ENCODE results near the gene STX18. TPM values are rescaled to one million over a fixed set of nuclear protein-coding genes. Genes with fewer than 3 reads are reported as not detected.

Gene STX18
- total and polyA plus RNA-seq, 2 donors (not counting 3 experiments of a cell fraction or from before 2014, with no cell fraction given) = 30.7 to 31.2 TPM

DNA sequence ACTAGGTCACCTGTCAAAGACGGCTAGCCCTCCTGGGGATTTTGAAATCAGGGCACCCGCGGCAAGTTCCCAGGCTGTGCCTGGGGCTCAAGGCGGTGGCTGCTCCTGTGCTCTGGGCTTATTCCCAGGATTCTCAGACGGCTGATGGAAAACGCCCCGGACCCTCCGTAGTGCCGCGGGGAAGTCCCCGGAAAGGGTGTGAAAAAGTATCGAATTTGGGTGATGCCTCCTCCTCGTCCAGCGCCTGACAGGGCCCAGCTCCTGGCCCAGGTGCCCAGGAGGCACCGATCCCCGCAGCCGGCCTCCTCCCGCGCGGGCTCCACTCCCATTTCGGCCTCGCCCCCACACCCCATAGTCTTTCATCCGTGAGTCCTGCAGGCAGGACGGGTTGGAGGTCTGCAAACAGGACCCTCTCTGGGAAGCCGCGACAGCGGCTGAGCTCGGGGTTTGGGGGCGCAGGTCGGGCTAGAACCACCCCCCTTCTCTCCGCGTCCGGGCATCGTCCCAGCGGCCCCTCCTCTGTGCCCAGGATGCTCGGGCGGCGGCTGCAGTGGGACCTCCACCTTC lies 156.0 kb downstream of the STX18 start:
- TF ChIP-seq GATA2 (IDR thresholded peaks at IDR 0.05; ENCODE audit: insufficient read depth, insufficient read length, low read depth, low read length) (no peak), FOS (IDR thresholded peaks at IDR 0.05; ENCODE audit: borderline replicate concordance, insufficient read depth, low read length) (no peak), EZH2 (IDR thresholded peaks at IDR 0.05; ENCODE audit: borderline replicate concordance, low read depth, low read length, severe bottlenecking) (no peak), MYC (IDR thresholded peaks at IDR 0.05; ENCODE audit: low read depth, low read length) (no peak), POLR2A (IDR thresholded peaks at IDR 0.05; ENCODE audit: low read depth, low read length) (no peak), POLR2AphosphoS5 (IDR thresholded peaks at IDR 0.05; ENCODE audit: insufficient read depth, low read depth, low read length) (no peak), JUN (IDR thresholded peaks at IDR 0.05; ENCODE audit: borderline replicate concordance, insufficient read depth, insufficient read length, low read depth) (no peak)
- TF ChIP-seq, protein P1, sequence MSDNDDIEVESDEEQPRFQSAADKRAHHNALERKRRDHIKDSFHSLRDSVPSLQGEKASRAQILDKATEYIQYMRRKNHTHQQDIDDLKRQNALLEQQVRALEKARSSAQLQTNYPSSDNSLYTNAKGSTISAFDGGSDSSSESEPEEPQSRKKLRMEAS (IDR thresholded peaks at IDR 0.05; ENCODE audit: insufficient read depth, insufficient read length) = no peak
- TF ChIP-seq, protein P2, sequence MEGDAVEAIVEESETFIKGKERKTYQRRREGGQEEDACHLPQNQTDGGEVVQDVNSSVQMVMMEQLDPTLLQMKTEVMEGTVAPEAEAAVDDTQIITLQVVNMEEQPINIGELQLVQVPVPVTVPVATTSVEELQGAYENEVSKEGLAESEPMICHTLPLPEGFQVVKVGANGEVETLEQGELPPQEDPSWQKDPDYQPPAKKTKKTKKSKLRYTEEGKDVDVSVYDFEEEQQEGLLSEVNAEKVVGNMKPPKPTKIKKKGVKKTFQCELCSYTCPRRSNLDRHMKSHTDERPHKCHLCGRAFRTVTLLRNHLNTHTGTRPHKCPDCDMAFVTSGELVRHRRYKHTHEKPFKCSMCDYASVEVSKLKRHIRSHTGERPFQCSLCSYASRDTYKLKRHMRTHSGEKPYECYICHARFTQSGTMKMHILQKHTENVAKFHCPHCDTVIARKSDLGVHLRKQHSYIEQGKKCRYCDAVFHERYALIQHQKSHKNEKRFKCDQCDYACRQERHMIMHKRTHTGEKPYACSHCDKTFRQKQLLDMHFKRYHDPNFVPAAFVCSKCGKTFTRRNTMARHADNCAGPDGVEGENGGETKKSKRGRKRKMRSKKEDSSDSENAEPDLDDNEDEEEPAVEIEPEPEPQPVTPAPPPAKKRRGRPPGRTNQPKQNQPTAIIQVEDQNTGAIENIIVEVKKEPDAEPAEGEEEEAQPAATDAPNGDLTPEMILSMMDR (IDR thresholded peaks at IDR 0.05; ENCODE audit: extremely low read depth in 1 of 2, insufficient read depth in 1 of 2, low read depth in 1 of 2, low read length in 2 of 2) = no peak
- Histone ChIP-seq H3K9me3 (replicated peaks; ENCODE audit: control insufficient read depth, insufficient read depth, low read length) (no peaks in the 10 kb centered on the region), H3K79me2 (ENCODE audit: control insufficient read depth, insufficient read depth, low read length) (no peaks in the 10 kb centered on the region), H3K4me1 (ENCODE audit: control insufficient read depth, extremely low read depth, insufficient read depth, low read length) (peaks cover 7% of the 10 kb centered on the region), H3K9ac (replicated peaks; ENCODE audit: extremely low read depth, insufficient read depth, low read length) (no peak overlapping the region), H3K4me2 (ENCODE audit: insufficient read depth, low read length) (no peak overlapping the region), H3K4me3 (replicated peaks in 1 of 3; ENCODE audit: insufficient read depth in 1 of 3, low read depth in 1 of 3, low read length in 3 of 3) (no peak overlapping the region), H2AFZ (ENCODE audit: low read depth, low read length) (no peak overlapping the region), H3K36me3 (ENCODE audit: control insufficient read depth in 2 of 2, extremely low read depth in 1 of 2, insufficient read depth in 2 of 2, low read length in 2 of 2) (no peaks in the 10 kb centered on the region), H4K20me1 (replicated peaks; ENCODE audit: control insufficient read depth, extremely low read depth, insufficient read depth, low read length) (no peaks in the 10 kb centered on the region), H3K27ac (ENCODE audit: insufficient read depth, low read depth, low read length) (no peak overlapping the region), H3K27me3 (ENCODE audit: control insufficient read depth in 2 of 2, insufficient read depth in 2 of 2, low read length in 2 of 2) (peaks cover 40 to 45% of the 10 kb centered on the region in 2 experiments), H3K9me1 (replicated peaks; ENCODE audit: control insufficient read depth, extremely low read depth, insufficient read depth, low read length) (no peaks in the 10 kb centered on the region)
- FAIRE-seq (no peak), DNase-seq (ENCODE audit: low read depth, low spot score) (no peak)
- CTCF ChIA-PET = no interaction called here
- dilution Hi-C loops (cut with MboI; ENCODE audit: extremely low pct_ligation_motif_present, low sequenced_read_pairs) (no loop called here), intact Hi-C loops (cut with micrococcal nuclease) (no loop called here)
- BruUV-seq (replicated peaks) = no TSS peak
- POLR2A ChIA-PET = no interaction called here
